HG03196 (cell line): Measurements from ENCODE around the gene TANGO2.

Experiments
- ATAC-seq: cut with Tn5 transposase; IDR thresholded peaks from one replicate; pipeline ENCODE4 v1.9.1; 2021; ENCODE audit not compliant: unreplicated experiment

TANGO2 gene

DNA sequence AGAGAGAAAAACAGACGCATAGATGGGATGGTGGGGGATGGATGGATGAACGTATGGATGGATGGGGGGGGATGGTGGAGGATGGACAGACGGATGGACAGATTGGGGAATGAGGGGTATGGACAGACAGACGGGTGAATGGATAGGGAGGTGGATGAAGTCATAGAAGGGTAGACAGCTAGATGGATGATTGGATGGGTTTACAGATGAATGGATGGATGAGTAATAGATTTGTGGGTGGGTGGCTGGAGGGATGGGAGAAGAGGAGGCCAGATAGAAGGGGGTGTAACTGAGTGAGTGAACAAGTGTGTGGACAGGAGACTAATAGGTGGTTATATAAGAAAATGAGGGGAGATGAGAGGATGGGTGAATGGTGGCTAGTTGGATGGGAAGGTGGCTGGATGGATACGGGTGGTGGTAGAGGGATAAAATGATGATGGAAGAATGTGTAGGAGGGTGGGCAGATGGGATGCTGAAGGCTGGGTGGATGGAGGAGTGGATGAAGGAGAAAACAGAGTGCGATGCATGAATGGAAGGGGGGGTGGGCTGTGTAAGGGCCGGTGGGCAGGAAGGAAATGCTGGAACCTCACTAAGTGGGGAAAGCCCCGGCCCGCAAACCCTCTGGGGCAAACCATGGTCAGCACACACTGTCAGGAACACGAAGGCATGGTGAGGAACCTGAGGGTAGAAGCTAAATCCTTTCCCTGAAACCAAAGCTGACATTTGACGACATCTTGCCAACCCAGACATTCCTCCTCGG lies 25.9 kb upstream of the TANGO2 start:
- no peak for ATAC-seq

DNA sequence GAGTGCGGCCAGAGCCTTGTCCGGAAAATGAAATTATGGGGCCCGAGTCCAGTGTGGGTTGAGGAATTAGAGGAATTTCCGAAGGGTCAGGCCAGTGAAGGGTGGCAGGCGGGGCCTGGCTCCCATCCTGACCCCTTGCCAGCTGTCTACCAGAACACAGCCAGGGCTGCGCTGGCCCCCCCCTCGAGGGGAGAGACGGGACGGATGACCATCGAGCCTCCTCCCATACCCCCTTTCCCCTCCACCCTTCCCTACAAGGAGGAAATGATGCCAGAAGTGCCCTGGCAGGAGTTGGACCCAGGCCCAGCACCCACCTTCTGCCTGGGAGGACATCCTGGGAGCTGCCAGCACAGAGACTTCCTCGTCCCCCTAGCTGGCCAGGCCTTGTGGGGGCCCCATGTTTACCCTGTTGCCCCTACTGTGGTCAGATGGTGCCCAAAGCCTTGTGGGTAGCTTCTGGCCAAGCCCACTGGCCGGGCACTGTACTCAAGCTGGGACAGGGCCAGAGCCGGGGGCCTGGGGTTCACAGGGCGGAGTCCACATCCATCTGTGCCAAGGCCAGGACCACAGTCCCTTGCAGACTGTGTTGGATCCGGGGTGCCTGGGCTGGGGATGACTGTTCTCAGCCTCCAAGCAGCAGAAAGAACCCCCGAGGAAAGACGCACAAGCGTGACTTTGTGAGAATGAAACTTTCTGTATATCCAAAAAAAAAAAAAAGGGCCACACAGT lies 25.1 kb upstream of the TANGO2 start:
- no peak for ATAC-seq

DNA sequence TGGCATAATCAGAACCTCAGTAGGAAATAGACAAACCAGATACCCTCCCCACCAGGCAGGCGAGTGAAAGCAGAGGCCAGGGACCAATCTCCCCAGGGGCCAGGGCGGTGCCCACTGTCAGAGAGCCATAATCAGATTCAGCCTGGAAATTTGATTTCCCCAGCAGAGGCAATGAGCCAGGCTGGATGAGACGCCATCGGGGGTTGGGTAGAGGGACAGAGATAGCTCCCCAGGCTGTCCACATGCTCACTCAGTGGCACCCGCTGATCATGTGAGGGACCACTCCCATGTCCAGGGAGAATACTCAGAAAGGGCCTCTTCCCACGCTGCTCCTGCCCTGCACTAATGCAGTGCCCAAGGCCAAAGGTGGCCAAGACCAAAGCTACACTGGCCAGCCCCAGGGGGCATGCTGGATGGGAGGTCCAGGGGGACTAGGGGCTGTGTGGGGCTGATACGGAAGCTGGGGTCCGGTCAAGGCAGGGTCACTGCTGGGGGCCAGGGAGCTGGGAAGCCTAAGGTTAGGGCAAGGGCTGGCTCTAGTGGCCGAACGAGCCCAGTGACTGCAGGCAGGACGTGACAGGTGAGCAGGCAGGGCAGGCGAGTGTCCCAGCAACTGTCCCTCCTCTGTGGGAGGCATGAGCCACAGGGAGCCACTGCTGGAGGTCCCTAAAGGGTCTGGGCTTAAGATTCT lies 24.1 kb upstream of the TANGO2 start:
- no peak for ATAC-seq

DNA sequence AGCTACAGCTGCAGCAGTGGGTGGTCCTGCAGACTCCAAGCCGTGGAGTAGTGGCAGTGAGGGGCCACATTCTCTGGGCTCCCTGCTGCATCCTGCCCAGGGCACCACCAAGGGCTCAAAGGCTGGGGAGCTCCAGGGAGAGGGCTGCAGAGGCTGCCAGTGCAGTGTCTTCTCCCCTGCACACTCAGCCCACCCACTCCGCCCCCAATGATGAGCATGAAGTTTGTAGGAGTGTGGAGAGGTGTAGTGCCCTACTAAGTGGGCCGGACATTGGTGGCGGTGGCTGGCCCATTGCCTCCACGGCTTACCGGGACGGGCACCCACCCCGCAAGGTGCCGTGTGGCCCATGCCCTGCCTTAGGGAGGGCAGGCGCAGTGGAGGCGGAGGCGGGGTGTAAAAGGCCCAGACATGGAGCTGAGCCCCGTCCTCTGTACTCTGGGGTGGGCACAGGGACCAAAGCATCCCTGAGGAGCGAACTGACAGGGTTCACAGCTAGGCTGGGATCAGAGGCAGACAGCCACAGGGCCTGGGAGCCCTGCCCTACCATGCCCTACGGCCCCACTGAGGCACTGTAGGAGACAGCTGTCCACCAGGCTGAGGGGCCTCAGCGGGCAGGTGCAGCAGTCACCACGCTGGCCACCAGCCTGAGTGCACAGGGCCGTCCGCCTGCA lies 23.2 kb upstream of the TANGO2 start:
- no peak for ATAC-seq

DNA sequence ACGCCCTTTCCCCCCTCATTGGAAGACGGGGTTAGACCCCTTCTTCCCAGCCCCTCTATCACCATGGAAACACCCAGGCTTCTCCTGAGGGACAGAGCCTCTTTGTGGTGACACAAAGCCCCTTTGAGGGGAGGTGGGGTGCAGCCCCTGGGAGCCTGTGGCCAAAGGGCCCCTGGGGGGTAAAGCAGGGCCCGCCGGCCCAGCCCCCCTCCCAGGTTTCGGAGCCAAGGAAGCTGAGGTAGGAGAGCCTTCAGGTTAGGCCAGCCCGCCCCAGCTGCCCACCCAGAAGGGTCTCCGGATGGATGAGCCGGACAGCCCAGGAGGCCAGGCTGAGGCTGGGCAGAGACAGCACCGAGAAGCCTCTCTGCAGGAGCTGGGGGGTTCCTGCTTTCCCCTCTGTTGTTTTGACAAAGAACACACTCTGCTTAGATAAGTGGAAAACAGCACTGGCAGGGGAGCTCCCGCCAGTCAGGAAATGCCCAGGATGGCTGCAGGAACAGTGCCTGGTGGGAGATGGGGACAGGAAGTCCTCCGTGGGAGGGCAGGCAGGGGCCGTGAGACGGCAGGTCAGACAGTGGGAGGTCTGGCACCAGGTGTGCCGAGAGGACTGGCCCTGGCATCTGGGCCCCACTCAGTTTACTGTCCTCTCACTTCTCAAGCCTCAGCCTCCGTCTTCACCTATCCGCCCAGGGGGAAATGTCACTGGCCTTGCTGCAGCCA lies 22.5 kb upstream of the TANGO2 start:
- no peak for ATAC-seq

DNA sequence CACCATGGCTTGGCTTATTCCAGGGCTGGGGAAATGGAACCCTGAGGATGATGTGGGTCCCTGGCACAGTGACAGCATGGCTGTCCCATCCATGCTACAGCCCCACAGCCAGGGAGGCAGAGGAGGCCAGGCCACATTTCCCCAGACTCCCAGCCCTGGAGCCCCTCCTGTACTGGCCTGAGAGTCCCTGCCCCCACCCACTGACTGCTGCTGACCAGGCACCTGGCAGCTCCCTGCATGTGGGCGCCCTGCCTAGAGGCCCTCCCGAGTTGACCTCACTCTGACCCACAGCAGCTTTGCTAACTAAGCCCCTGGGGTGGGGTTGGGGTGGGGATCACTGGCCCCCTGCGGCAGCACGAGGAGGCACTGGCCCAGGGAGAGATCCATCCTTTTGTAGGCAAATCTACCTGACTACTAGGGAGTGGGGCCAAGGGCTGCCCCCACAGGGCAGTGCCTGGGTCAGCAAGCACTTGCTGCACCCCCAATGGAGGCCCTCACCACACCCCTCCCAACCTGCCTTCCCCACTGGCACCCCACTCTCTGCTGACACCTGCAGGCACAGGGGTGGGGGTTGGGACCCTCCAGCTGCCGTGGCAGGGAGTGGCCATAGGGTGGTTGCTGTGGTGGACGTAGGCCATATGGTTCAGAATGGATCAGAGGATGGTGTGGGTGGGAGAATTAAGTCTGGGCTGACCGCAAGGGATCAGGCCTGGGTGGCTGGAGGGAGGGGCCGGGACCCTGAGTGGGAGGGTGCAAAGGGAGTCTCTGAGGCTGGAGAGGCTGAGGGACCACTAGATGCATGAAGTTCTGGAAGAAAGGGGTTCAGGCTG lies 21.7 kb upstream of the TANGO2 start:
- ATAC-seq: no peak

DNA sequence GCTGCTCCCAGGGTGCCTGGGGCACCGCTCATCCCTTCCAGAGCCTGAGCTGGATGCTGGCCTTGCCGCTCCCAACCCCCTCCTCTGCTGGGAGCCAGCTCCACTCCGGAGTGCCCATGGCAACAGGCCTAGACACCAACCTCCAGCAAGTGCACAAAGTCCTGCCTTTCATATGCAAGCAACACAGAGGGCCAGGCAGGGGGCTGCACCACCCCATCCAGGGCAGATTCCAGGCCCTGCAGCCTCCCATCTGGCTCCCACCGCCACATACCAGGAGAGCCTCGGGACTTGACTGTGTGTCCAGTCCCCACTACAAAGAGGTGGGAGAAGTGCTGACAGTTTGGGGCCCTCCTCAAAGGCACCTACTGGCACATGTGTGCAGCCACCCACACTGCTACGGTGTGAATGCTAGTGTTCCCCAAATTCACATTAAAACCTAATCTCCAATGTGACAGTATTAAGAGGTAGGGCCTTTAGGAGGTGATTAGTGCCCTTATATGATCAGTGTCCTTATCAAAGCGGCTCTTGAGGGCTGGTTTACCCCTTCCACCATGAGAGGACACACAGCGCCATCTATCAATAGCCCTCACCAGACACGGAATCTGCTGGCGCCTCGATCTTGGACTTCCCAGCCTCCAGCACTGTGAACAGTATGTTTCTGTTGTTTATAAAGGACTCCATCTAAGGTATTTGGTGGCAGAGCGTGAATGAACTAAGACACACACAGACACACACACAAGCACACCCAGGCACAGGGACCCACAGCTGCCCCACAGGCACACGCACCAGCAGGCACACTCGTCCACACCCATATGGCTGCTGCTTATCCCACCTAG lies 20.4 kb upstream of the TANGO2 start:
- no peak for ATAC-seq

DNA sequence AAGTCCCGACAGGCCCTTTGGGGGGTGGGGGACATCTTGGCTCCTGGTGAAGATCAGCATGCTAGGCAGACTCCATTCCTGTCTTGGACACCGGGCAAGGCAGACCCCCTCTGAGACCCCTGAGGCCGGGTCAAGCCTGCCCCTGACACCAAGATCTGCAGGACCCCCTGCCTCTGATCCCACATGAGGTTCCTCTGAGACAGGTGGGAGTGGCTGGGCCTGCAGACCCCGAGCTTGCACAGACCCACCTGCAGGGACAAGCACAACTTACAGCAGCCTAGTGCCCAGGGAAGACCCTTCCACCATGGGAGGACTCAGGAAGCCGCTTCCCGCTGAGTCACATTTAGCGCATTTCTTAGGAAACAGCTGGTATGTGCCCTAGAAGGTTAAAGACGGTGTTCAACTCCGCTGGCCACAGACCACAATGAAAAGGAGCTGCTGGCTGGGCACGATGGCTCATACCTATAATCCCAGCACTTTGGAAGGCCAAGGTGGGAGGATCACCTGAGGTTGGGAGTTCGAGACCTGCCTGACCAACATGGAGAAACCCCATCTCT lies 19.8 kb upstream of the TANGO2 start:
- no peak for ATAC-seq

DNA sequence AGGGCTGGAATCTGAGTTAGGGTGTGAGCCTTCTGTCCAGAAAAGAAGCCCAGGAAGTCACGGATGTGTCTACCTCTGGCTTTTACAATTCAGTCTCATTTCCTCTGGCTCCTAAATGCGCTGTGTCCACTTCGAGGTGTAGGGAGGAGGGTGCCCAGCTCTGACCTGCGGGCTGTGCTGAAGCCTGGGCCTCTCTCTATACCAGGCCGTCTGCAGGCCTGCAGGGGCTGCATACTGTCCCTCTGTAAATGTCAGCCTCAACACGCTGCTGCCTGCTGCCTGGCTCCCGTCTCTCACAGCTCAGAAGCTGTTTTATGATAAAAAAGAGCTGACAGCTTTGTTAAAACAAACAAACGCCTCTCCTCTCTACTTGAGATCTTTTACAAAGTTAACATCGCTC lies 18.8 kb upstream of the TANGO2 start:
- no peak for ATAC-seq

DNA sequence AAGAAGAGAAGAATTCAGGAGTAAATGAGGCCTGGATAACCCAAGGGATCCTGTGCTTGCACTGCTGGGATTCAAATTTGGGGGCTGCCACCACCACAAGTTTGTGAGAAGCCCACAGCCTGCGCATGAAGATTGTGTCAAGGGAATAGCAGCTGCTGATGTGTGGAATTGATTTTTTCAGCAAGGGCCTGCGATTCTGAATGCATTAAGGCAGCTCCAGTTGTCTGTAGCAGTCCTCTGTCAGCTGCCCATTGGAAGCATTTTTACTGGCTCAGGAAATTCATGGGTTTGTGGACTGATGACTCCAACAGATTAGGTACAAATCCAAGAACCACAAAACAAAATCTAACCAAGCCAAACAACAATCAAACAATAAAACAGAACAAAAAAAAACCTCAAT lies 18.3 kb upstream of the TANGO2 start:
- ATAC-seq: no peak

DNA sequence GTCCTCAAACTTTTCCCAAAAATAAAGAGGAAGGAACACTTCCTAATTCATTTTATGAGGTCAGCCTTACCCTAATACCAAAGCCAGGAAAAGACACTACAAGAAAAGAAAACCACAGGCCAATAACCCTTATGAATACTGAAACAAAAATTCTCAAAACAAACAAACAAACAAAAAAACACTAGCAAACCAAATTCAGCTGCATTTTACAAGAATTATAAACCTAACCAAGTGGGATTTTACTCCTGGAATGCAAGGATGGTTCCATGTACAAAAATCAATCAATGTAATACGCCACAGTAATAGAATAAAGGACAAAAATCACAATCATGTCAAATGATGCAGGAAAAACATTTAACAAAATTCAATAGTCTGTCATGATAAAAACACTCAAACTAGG lies 17.6 kb upstream of the TANGO2 start:
- ATAC-seq: no peak

DNA sequence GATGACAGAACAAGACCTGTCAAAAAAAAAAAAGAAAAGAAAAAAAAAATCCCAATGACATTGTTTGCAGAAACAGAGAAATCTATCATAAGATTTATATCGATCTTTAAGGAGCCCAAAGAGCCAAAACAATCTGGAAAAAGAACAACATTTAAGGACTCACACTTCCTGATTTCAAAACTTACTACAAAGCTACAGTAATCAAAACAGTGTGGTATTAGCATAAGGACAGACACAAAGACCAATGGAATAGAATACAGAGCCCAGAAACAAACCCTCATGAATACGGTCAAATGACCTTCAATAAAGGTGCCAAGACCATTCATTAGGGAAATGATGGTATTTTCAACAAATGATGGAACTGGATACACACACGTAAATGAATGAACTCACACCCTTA lies 16.4 kb upstream of the TANGO2 start:
- ATAC-seq: no peak

DNA sequence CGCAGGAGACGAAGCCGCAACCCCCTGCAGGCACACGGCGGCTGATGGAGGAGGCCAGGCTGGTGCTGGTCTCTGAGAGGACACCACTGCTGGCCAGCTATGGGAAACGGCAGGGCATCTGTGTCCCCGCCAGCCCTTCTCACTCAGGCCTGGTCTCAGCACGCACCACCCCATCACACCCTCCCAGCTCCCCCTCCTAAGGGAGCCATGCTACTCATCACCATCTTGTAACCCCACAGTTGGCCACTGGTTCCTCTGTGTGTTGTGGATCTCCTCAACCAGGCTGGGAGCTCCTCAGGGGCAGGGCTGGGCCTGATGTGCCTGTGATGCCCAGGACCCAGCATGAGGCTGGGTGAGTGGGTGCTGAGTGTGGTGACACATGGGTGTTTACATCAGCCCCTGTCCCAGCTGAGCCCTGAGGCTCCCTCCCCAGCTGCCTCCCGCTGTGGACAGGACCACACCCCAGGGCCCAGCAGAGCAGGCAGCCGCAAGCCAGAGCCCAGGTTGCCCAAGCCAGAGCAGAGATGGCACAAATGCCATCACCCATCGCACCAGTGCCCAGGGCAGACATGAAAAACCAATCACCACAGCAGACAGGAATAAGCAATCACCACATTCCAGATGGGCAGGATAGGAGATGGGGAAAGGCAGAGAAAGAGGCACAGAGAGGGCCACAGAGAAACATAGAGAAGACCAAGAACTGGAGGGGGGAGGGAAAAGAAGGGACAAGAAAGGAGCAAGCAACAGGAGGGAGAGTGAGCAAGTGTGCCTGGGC lies 12.5 kb upstream of the TANGO2 start:
- no peak for ATAC-seq

DNA sequence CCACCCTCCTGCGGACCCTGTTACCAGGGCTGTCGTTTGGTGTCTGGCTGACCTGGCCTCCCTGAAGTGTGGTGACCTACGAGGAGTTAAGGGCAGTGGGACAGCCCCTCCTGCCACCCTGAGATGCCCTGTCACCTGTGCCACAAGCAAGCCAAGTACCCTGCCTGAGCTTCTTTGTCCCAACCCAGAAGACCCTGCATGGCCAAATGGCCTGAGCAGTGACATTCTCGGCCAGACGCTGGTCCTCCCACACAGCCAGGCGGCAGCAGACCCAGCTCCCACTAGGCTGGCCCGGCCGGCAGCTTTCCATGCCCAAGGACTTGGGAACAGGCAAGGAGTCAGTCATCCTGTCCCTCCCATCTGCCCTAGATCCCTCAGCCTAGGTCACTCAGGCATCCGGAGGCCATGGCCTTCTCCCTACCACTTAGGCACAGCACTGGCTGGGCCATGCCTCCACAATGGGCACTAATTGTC lies 11.9 kb upstream of the TANGO2 start:
- ATAC-seq: no peak

DNA sequence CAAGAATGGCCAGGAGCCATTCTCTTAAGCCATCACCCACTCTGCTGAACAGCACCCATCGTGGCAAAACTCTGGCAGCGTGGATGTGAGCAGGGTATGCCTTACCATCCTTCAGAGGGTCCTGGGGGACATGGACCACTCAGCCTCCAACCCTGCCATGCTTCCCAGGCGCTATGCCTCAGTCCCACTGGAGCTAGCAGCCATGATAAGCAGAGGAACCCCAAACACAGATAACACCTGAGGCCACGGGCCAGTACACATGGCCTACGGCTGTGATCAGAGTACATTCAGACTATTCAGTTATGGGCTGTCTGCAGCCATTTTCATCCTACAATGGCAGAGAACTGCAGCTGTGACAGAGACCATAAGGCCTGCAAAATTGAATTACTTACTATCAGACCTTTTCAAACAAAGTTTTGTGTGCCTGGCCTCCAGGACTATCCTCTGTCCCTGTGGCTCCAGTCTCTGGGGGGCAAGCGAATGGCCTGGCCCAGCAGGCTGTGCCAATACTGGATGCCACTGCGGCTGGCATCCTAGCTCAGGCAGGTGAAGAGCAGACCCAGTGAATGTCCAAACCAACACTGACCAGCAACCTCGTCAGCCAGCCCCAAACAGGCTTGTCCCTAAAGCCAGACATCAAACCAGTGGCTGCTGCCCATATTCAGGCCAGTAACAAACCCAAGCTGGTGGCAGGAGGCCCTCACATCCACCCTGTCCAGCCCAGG lies 11.2 kb upstream of the TANGO2 start:
- ATAC-seq: no peak

DNA sequence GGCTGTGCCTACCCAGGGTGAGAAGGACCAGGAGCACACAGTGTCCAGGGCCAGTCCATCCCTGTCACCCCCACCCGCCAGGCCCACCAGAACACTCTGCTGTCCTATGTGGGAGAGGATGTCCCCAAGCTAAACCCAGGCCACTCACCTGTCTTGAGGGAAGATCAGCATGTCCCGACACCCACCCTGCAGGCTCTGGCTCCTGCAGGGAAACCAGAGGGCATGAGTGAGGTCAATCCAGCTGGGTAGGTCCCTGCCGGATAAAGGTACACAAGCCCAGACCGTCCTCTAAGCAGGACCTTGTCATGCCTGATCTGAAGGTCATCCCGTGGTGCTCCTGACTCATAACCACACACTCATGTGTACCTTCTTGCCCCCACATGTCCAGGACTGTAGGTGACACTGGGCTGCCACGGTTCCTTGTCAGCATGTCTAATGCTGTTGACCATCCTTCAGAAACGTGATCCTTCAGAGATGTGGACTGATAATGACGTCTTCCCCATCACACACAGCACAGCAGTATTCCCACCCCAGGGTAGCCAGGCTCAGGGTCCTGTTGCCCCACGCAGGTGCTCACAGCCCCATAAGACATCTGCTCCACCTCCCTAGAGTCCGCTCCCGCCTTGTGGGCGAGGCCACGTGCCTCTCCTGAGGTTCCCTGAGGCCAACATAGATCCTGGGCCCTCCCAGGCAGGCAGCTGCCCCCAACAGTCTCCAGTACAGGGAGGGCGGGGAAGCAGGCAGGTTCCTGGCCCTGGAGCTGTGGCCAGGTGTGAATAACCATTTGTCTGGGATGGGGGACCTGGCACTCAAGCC lies 10.4 kb upstream of the TANGO2 start:
- ATAC-seq: no peak
